ENCODE measurements around the gene CAND1. TPM values are rescaled to one million over a fixed set of nuclear protein-coding genes. Genes with fewer than 3 reads are reported as not detected.

The CAND1 gene
- total RNA-seq, 1 experiment from 2014 or later = 230 TPM

DNA sequence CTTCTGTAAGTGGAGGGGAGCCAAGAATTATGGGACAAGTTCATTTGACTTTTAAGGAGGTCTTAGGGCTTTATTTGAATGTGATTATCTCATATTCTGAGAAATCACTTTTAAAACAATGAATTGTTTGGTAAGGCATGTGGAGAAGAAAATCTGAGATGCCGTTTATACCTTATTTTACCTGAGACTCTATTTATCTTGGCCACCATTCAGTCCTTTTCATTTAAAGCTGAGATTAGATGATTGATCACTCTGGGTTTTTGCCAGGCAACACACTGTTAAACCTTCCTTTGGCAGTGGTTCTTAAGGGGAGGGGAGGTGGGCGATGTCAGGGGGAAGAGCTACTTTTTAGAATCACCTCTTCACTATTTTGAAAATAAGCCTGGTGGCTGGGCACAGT lies 11.4 kb downstream of the CAND1 start:
- no peak overlapping the region for H2BK20ac ChIP-seq (ENCODE audit: low read depth, low read length, poor library complexity, severe bottlenecking)
- H3K23ac ChIP-seq (ENCODE audit: insufficient read length, low read depth, low read length) = no peak overlapping the region
- Mint-ChIP-seq H3K27me3 (ENCODE audit: low read depth) (no peaks in the 10 kb centered on the region), H3K4me1 (peaks cover 17 to 22% of the 10 kb centered on the region in 2 experiments), H3K27ac (no peak overlapping the region; a peak in 1 of 7 replicates), H3K36me3 (ENCODE audit: insufficient read depth in 1 of 3, low read depth in 3 of 3) (peaks cover 13 to 24% (median 24%) of the 10 kb centered on the region in 3 experiments; a peak in 6 of 7 replicates), H3K4me3 (no peak overlapping the region), H3K9me3 (no peaks in the 10 kb centered on the region)
- no peaks in the 10 kb centered on the region for H3K27me3 ChIP-seq (ENCODE audit: insufficient read depth, low read length)
- no peak overlapping the region for H4K8ac ChIP-seq (replicated peaks; ENCODE audit: insufficient read length, low read depth, low read length)
- H2BK120ac ChIP-seq (ENCODE audit: low read depth, low read length, poor library complexity, severe bottlenecking) = no peak overlapping the region
- H3K4me2 ChIP-seq (ENCODE audit: insufficient read depth, insufficient read length, low read length) = no peak overlapping the region
- peaks cover 35% of the 10 kb centered on the region for H3K79me2 ChIP-seq (ENCODE audit: insufficient read depth, low read length)
- H2AFZ ChIP-seq (ENCODE audit: low read length) = no peak overlapping the region
- H4K20me1 ChIP-seq (ENCODE audit: control insufficient read depth, insufficient read depth, insufficient read length) = no peaks in the 10 kb centered on the region
- no peak overlapping the region for H3K27ac ChIP-seq (ENCODE audit: insufficient read length, low read depth, low read length)
- no peak overlapping the region for H2BK12ac ChIP-seq (ENCODE audit: insufficient read length, low read depth, low read length)
- no peak overlapping the region for H2AK5ac ChIP-seq (ENCODE audit: insufficient read length, low read length)
- H3K4ac ChIP-seq (ENCODE audit: low read depth, low read length) = no peak overlapping the region
- no peak for DNase-seq
- no peak overlapping the region for H2BK5ac ChIP-seq (ENCODE audit: insufficient read length, low read length)
- no peak overlapping the region for H4K91ac ChIP-seq (ENCODE audit: insufficient read length, low read depth, low read length)
- TF ChIP-seq, protein P1, sequence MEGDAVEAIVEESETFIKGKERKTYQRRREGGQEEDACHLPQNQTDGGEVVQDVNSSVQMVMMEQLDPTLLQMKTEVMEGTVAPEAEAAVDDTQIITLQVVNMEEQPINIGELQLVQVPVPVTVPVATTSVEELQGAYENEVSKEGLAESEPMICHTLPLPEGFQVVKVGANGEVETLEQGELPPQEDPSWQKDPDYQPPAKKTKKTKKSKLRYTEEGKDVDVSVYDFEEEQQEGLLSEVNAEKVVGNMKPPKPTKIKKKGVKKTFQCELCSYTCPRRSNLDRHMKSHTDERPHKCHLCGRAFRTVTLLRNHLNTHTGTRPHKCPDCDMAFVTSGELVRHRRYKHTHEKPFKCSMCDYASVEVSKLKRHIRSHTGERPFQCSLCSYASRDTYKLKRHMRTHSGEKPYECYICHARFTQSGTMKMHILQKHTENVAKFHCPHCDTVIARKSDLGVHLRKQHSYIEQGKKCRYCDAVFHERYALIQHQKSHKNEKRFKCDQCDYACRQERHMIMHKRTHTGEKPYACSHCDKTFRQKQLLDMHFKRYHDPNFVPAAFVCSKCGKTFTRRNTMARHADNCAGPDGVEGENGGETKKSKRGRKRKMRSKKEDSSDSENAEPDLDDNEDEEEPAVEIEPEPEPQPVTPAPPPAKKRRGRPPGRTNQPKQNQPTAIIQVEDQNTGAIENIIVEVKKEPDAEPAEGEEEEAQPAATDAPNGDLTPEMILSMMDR (conservative IDR thresholded peaks at IDR 0.05) = no peak
- H3K23me2 ChIP-seq (ENCODE audit: insufficient read length, low read depth, low read length, poor library complexity, severe bottlenecking) = no peaks in the 10 kb centered on the region
- no peaks in the 10 kb centered on the region for H3K79me1 ChIP-seq (ENCODE audit: insufficient read depth, low read depth, low read length, poor library complexity, severe bottlenecking)
- H3K9ac ChIP-seq (ENCODE audit: extremely low read depth, insufficient read length, low read length) = no peak overlapping the region
- H3T11ph ChIP-seq (ENCODE audit: low read length) = no peak overlapping the region
- WGBS (ENCODE audit: extremely low coverage, insufficient read length, low lambda C conversion rate) = no CpG with 5 or more reads among the region's 2 CpGs
- H3K4me1 ChIP-seq (ENCODE audit: insufficient read depth, low read length) = no peaks in the 10 kb centered on the region
- no peak overlapping the region for H2BK15ac ChIP-seq (ENCODE audit: low read depth, low read length)
- no peaks in the 10 kb centered on the region for H3K9me3 ChIP-seq (ENCODE audit: control insufficient read depth, low read depth, low read length)
- no peak overlapping the region for H3K18ac ChIP-seq (ENCODE audit: insufficient read length, low read depth, low read length)
- H3K14ac ChIP-seq (ENCODE audit: insufficient read depth, low read length) = no peak overlapping the region
- H3K56ac ChIP-seq (ENCODE audit: insufficient read length, low read depth, low read length) = no peak overlapping the region
- no peak overlapping the region for H4K5ac ChIP-seq (ENCODE audit: insufficient read length, low read depth, low read length)

Measured in H9 (cell line).